GM19240 (cell line): Measurements from ENCODE around the gene TEX38.
"Not testable (repeated sequence)": the region's sequence is repeated elsewhere in the genome, so short reads cannot be mapped to it uniquely, and the experiment has no call there.

Source experiments
- DNase-seq: peaks from one replicate; pipeline ENCODE4 v3.0.0; 2011; ENCODE audit warnings: low spot score; ENCODE audit not compliant: insufficient read length

TEX38 gene

GRCh38 chr1:46654698-46655097, 17.0 kb upstream of the TEX38 start:
- not testable (repeated sequence) for DNase-seq

DNA sequence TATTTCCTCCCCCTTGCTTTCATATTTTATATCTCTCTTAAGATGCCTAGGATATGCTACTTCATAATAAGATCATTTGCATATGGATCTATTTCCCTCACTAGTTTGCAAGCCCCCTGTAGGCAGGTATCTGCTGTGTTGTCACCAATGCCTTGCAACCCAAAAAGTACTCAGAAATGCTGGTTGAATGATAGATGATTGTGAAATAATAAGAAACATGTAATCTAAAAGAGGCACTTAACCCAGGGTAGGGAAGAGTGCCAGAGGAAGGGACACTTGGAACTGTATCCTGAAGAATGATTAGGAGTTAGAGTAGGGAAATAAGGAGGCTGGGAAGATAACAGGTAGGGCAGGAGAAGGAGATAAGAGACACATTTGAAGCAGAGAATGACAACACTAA, 15.8 kb upstream of the TEX38 start:
- no peak for DNase-seq

DNA sequence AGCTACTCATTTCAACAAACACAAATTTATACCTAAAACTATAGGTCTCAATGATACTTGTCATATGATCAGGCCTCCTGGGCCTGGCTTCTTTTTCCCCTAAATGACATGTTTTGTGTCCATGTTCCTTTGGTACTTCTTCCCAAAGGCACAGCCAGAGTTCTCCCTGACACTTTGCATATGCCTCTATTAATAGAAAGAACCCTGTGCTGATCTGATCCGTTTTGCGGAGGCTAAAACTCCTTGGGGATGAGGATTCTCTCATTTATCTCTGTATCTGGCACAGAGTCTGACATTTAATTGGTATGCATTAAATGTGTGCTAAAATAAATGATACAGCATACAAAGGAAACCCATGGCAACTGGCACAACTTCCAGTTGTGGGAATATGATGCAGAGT, 15.0 kb upstream of the TEX38 start:
- no peak for DNase-seq

- no peak for DNase-seq
Observed at GRCh38 chr1:46657775-46658174, 13.9 kb upstream of the TEX38 start.

- no peak for DNase-seq
Observed at GRCh38 chr1:46659307-46659870, 12.3 kb upstream of the TEX38 start.

- not testable (repeated sequence) for DNase-seq
Observed at GRCh38 chr1:46660116-46660515, 11.5 kb upstream of the TEX38 start.

GRCh38 chr1:46662919-46663318, 8.7 kb upstream of the TEX38 start:
- DNase-seq: not testable (repeated sequence)

GRCh38 chr1:46665983-46666382, 5.7 kb upstream of the TEX38 start:
- no peak for DNase-seq

DNA sequence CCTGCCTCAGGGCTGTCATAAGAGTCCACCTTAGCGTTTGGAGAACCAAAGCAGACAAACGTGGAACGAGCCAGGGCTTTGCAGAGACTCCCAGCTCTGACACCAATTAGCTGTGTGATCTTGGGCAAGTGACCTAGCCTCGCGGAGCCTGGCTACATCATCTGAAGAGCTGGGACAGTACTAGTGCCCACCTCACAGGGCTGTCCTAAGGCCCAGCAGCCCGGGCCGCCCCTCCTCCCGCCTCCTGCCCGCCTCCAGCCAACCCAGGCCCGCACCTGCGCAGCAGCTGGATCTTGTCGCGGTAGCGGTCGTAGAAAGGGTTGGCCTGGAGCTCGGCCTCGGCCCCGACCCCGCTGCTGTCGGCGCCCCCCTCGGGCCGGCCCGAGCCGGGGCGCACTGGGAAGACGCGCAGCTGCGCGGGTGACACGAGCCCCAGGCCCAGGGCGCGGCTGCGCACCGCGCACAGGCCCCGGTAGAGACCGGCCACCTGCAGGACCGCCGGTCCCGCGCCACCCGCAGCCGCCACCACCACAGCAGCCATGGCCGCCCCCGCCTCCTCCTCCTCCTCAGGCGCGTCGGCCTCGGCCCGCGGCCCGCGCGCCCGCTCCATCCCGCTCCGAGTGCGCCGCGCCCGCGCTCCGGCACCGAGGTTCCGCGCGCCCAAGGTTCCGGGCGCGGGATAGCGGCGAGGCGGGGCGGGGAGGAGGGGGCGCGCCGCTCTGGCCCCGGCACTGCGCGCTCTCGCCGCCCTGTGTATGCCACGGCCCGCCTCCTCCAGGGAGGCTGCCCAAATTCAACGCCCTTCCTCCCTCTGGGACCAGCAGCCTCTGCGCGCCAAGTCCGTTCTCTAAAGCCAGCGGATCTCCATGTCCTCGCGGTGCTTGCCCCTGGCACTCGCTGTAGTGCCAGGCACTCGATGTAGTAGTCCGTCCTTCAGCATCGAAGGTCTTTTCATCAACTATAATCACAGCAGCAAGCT, 3.6 kb upstream of the TEX38 start, which contains the start of gene ATPAF1:
ATPAF1 (minus strand) TSS at position 583 of the 979 bp plus-strand sequence; CDS start at position 541, 42 bp downstream.
- DNase-seq: peak; percentile 59

DNA sequence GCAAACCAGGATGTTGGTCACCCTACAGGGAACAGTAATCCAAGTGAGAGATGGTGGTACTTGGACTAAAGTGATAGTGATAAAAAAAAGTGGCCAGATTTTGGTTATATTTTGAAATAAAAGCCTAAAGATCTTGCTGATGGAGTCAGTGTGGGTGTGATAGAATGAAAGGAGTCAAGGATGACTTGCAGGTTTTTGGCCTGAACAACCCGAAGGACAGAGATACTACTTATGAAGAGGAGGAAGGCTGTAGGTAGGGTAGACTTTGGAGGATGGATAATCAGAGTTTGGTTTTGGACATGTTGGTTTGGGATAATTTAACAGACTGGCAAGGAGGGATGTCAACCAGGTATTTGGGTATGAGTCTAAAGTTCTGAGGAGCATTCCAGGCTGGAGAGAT, 1.5 kb upstream of the TEX38 start:
- DNase-seq: no peak

DNA sequence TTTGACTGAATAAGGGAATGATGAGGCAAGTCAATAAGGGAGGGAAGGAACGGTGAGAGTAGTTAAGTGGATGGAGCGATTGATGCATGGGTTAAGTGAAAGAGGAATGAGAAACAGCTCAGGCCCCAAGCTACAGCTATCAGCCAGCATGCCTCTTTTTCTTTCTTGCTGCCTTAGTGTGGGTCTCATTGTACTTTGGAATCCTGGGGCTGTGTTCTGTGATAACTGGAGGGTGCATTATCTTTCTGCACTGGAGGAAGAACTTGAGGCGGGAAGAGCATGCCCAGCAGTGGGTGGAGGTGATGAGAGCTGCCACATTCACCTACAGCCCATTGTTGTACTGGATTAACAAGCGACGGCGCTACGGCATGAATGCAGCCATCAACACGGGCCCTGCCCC, 1.0 kb downstream of the TEX38 start:
- no peak for DNase-seq

GRCh38 chr1:46673749-46674182, 2.1 kb downstream of the TEX38 start:
- DNase-seq: no peak

- DNase-seq: peak; percentile 22
Observed at GRCh38 chr1:46675549-46676314, 4.1 kb downstream of the TEX38 start.

DNA sequence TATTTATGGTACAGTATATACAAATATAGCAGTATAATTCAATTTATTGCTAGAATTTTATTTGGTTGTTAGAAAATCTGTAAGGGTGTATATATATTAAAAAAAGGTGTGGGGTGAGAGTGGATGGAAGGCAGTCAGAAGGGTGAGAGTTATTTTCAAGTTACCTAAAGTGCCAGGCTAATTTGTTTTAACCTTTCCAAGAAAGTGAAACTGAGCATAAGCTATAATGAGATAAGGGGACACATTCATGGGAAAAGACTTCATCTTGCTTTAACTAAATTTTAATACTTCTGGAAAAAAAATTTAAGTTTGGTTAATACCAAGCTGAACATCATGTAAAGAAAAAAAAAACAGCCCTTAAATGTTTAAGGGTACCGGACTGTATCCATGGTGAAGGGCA, 4.9 kb downstream of the TEX38 start:
- DNase-seq: no peak

- no peak for DNase-seq
Observed at GRCh38 chr1:46677339-46677738, 5.7 kb downstream of the TEX38 start.

DNA sequence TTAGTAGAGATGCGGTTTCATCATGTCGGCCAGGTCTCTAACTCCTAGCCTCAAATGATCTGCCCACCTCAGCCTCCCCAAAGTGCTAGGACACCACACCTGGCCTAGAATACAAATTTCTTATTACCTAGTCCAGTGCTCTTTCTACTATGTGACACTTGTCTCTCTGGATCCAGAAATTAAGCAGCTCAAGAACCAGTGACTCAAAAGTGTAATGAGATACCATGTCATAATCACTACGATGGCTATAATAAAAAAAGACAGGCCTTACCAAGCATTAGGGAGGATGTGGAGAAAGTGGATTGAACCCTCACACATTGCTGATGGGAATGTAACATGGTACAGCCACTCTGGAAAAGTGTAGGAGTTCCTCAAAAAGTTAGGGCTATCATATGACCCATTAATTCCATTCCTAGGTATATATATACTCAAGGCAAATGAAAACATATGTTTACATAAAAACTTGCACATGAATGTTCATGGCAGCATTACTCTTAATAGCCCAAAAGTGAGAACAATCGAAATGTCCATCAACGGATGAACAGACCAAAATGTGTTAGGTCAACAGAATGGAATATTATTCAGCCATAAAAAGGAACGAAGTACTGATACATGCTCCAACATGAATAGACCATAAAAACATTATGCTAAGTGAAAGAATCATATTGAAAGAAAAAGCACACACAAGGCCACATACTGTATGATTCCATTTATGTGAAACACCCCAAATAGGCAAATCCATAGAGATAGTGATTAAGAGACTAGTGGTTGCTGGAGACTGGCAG, 8.3 kb downstream of the TEX38 start:
- DNase-seq: no peak

GRCh38 chr1:46681333-46682034, 9.8 kb downstream of the TEX38 start:
- no peak for DNase-seq

DNA sequence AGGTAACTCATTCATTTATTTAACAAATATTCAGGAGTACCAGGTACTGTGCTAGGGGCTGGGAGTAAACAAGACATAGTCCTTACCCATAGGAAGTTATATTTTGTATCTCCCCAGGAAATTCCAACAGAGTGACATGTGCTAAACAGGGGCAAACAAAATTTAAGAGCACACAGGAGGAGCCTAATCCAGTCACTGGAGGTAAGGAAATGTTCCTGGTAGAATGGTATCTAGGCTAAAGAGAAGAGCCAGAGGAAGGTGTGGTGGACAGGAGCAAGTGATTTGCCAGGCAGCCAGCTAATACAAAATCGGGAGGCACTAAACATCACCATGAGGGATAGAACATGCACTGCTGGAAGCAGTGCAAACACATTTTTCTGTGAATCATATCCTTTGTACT, 10.4 kb downstream of the TEX38 start:
- no peak for DNase-seq

DNA sequence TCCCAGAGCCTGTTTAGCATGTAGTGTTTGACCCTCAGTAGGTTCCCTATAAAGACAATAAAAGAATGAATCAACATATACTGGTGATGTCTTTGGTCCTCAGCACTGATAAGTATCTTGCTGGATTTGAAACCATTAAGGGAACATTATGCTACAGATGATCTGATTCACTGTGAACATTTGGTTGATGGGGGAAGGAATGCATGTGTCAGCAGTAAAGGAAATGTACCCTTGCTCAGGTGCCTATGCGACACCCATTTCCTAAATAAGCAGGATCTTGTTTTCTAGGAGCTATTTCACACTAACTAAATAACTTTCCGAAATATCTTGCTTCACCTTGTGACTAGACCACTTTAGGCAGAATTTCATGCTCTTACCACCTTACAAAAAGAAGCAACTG, 13.0 kb downstream of the TEX38 start:
- DNase-seq: no peak

DNA sequence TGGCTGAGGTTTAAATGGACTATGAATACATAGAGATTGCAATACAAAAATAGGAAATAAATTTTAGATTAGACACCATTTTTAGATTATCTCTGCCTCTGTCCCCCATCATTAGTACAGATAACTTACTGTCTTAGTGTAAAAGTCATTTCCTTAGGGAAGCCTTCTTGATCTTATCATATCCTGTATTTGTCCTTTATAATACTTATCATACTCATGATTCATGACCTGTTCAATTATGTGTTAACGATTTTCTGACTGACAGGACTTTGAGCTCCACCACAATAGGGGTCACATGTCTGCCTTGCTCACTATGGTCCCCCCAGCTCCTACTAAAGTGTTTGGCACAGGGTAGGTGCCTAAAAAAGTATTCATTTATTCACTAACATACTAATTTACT, 14.6 kb downstream of the TEX38 start:
- no peak for DNase-seq
